AG04450 (cell line): ENCODE data around the gene ELMOD3. TPM values are rescaled to one million over a fixed set of nuclear protein-coding genes. Genes with fewer than 3 reads are reported as not detected.

Source experiments
- CTCF ChIA-PET: fragments of 300-600, 350-600 bp; formaldehyde crosslinking; extraction: SDS; loops from one replicate; lab custom pipeline; 2022; ENCODE audit warnings: antibody characterized with exemption, inconsistent platforms; lab: Charles Lee
- POLR2A ChIA-PET: fragments of 350-600 bp; formaldehyde crosslinking; extraction: SDS; loops from one replicate; lab custom pipeline; 2021; ENCODE audit warnings: antibody characterized with exemption, inconsistent platforms; lab: Yijun Ruan, JAX
- DNase-seq: peaks from one replicate; pipeline ENCODE4 v3.0.0-alpha.2; 2011; ENCODE audit warnings: low read depth, low spot score
- H3K27ac ChIP-seq: one replicate; pipeline ENCODE4 v1.5.1; 2012; ENCODE audit warnings: low read depth, low read length, control low read depth
- H3K27me3 ChIP-seq: one replicate; pipeline ENCODE4 v1.6.0; 2012; ENCODE audit warnings: low read length; ENCODE audit not compliant: control insufficient read depth, insufficient read depth
- H3K4me3 ChIP-seq: 2 replicates; pipeline ENCODE4 v1.5.1; 2011; ENCODE audit warnings: mild to moderate bottlenecking, low read depth, low read length, control low read depth
- H3K9me3 ChIP-seq: 2 replicates; pipeline ENCODE4 v1.5.1; 2012; ENCODE audit warnings: low read length; ENCODE audit not compliant: control insufficient read depth, insufficient read depth
- polyA plus RNA-seq: library from polyadenylated mRNA; depleted of rRNA; stranded (reverse); fragments of >200 nt; gene quantifications from 2 replicates; pipeline ENCODE4 v1.2.3, GENCODE V29; 2011
- TF ChIP-seq, protein P1 (sequence below): IDR thresholded peaks from 2 replicates; pipeline ENCODE4 v1.5.1; 2011; ENCODE audit warnings: low read depth, low read length, control low read depth, inconsistent platforms

Gene ELMOD3
- polyA plus RNA-seq, 1 experiment: 17.8 TPM

DNA sequence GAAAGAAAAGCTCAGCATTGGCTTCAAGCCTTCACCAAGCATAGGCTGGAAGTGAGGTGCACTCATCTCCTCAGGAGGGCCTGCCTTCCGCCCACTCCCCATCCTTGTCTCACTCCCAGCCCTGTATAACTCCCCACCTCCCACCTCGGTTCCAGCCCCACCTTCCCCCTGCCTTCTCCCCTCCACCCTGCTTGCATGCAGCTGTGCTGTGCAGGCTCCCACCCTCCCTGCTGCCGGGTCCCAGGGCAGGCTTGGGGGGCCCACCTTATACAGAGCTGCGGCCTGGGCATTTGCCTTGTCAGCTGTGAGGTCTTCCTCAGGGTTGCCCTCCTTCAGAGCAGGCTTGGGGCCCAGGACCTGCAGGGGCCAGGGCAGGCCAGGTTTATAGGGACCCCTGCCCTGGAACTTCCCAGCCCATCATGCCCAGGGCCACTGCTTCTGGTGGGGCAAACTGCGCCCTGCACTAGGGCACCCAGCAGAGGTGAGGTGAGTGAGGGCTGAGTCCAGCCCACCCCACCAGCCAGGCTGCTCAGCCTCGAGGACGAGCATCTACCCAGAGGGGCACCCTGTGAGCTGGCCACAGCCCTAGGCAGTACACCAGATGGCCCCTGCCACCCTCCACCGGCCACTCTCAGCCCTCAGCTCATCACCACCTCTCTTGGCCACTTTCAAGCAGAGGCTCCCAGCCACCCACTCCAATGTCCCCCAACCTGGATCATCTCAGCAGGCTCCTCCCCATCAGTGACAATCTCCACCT is 44.0 kb downstream of the ELMOD3 start:
- CTCF ChIA-PET: no interaction called here
- H3K27me3 ChIP-seq: no peaks in the 10 kb centered on the region
- DNase-seq: no peak
- POLR2A ChIA-PET: no interaction called here
- H3K27ac ChIP-seq: no peak overlapping the region
- TF ChIP-seq, protein P1, sequence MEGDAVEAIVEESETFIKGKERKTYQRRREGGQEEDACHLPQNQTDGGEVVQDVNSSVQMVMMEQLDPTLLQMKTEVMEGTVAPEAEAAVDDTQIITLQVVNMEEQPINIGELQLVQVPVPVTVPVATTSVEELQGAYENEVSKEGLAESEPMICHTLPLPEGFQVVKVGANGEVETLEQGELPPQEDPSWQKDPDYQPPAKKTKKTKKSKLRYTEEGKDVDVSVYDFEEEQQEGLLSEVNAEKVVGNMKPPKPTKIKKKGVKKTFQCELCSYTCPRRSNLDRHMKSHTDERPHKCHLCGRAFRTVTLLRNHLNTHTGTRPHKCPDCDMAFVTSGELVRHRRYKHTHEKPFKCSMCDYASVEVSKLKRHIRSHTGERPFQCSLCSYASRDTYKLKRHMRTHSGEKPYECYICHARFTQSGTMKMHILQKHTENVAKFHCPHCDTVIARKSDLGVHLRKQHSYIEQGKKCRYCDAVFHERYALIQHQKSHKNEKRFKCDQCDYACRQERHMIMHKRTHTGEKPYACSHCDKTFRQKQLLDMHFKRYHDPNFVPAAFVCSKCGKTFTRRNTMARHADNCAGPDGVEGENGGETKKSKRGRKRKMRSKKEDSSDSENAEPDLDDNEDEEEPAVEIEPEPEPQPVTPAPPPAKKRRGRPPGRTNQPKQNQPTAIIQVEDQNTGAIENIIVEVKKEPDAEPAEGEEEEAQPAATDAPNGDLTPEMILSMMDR: no peak
- H3K4me3 ChIP-seq: no peak overlapping the region
- H3K9me3 ChIP-seq: no peaks in the 10 kb centered on the region; the same call in 1 of the 2 replicates

DNA sequence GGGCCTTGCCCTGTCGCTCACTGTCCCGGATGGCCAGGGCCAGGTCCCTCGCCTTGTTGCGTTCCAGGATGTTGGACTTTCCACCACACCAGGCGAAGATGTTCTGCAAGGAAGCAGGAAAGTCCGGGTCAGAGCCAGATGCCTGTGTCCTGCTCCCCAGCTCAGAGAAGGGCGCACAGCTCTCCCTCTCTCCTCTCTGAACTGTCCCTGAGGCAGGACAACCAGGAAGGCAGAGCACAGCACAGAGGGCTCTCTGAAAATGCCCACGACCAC is 44.5 kb downstream of the ELMOD3 start:
- ChIA-PET CTCF (no interaction called here), POLR2A (no interaction called here)
- DNase-seq: no peak
- Histone ChIP-seq H3K27me3 (no peaks in the 10 kb centered on the region), H3K9me3 (no peaks in the 10 kb centered on the region; the same call in 1 of the 2 replicates), H3K4me3 (no peak overlapping the region), H3K27ac (no peak overlapping the region)
- TF ChIP-seq, protein P1: no peak

DNA sequence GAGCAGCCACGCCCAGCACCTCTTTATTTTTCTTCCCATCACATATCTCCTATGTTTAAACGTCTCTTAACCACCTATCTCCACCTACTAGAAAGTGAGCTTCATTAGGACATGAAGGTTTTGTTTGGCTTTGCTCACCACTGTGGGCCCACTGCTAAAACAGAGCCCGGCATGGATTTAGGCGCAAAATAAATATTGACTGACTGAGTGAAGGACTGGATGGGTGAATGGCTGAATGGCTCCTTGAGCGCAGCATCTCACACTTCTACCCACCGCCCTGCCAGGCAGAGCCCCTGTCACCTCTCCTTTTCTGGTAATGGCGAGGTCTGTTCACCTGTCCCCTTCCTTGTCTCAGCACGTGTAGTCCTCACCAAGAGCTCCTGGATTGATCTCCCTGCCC is 45.5 kb downstream of the ELMOD3 start:
- TF ChIP-seq, protein P1: no peak
- Histone ChIP-seq H3K9me3 (no peaks in the 10 kb centered on the region; the same call in 1 of the 2 replicates), H3K4me3 (no peak overlapping the region), H3K27ac (no peak overlapping the region), H3K27me3 (no peaks in the 10 kb centered on the region)
- ChIA-PET POLR2A (no interaction called here), CTCF (interaction anchor here (1.9 kb wide), 1 partner anchor 152 kb away, joined by 5 read pairs; no protein-coding TSS in a partner anchor)
- no peak for DNase-seq

DNA sequence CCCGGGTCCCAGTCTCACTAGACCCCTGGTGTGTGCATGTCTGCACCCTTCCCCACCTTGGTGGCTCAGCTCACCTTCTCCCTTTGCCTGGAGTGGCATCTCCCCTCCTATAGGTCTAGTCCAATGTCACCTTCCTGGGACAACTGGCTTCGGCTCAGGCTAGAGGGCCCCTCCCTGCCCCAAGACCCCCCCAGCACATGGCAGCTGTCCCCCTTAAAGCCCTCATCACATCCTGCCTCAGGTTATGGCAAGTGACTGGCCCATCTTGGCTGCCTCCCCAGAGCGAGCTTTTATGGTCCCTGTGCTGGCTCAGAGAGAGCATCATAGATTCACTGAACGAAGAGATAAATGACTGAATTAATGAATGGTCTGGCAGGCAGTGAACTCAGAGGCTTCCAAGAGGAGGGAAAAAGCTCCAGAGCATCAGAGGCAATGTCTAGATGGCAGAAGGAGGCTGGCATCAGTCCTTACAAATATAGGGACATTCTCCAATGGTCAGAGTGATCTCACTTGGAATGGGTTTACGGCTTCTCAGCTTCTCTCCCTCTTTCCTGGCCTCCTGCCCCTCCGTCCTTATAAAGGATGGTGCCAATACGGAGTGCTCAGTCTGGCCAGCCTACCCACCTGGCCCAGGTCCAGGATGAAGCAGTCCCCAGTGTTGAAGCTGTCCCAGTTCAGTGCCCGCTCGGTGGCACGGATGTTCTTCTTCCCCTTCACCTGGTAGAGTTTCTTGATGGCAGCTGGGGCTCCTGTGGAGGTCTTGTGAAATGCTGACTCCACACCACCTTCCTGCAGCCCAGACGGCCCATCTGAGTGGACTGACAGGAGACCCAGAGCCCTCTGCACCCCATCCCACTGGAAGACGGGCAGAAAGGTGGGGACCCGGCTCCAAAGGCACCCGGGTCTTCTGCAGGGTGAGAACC is 46.2 kb downstream of the ELMOD3 start:
- ChIA-PET CTCF (interaction anchor here (1.9 kb wide), 1 partner anchor 151 kb away, joined by 5 read pairs; no protein-coding TSS in a partner anchor), POLR2A (no interaction called here)
- DNase-seq: no peak
- Histone ChIP-seq H3K4me3 (no peak overlapping the region), H3K9me3 (no peaks in the 10 kb centered on the region; the same call in 1 of the 2 replicates), H3K27me3 (no peaks in the 10 kb centered on the region), H3K27ac (no peak overlapping the region)
- TF ChIP-seq, protein P1: no peak

DNA sequence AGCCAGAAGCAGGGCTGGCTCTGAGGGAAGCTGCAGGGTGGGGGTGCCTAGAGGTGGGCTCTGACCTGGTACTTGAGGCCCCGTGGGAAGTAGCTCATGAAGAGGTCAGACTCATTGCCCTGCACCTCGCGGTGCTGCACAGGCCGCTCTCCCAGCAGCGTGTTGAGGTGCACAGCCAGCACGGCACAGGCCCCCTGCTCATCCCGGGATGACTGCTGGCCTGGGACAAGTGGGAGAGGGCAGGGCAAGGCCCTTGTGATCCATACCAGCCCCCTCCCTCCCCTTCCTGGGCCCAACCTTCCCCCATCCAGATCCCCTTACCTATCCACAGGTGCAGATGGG is 46.9 kb downstream of the ELMOD3 start:
- no peak for DNase-seq
- Histone ChIP-seq H3K4me3 (no peak overlapping the region), H3K9me3 (no peaks in the 10 kb centered on the region; the same call in 1 of the 2 replicates), H3K27ac (no peak overlapping the region), H3K27me3 (no peaks in the 10 kb centered on the region)
- ChIA-PET CTCF (interaction anchor here (0.6 to 1.9 kb wide), 2 partner anchors 150 to 280 kb away, joined by 5 read pairs; no protein-coding TSS in a partner anchor), POLR2A (no interaction called here)
- TF ChIP-seq, protein P1: no peak
